ENCODE data around the gene GLB1L. TPM values are rescaled to one million over a fixed set of nuclear protein-coding genes. Genes with fewer than 3 reads are reported as not detected.

The GLB1L gene
- total RNA-seq, 1 experiment from 2014 or later = 6.9 TPM

DNA sequence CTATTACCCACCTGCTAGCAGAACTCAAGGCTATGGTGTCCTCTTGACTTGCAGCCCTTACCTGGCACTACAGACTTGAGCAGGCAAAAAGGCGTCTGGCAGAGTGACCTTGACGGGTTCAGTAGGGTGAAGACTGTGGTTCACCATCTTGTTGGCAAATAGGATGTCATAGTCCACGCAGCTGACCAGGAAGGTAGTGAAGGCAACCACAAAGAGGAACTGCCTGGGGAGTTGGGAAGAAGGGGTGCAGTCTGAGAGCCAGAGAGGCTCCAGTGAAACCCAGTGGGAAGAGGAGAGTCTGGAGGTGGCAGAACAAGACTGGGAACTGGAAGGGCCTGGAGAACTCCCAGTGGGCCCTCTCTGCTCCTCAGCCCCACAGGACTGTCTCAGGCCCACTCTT lies 19.9 kb downstream of the GLB1L start:
- H3K36me3 ChIP-seq (ENCODE audit: insufficient read depth, low read length, poor library complexity, severe bottlenecking) = peaks cover 45% of the 10 kb centered on the region
- CTCF ChIA-PET = no interaction called here
- intact Hi-C loops (cut with micrococcal nuclease; ENCODE audit: unreplicated experiment) = no loop called here

DNA sequence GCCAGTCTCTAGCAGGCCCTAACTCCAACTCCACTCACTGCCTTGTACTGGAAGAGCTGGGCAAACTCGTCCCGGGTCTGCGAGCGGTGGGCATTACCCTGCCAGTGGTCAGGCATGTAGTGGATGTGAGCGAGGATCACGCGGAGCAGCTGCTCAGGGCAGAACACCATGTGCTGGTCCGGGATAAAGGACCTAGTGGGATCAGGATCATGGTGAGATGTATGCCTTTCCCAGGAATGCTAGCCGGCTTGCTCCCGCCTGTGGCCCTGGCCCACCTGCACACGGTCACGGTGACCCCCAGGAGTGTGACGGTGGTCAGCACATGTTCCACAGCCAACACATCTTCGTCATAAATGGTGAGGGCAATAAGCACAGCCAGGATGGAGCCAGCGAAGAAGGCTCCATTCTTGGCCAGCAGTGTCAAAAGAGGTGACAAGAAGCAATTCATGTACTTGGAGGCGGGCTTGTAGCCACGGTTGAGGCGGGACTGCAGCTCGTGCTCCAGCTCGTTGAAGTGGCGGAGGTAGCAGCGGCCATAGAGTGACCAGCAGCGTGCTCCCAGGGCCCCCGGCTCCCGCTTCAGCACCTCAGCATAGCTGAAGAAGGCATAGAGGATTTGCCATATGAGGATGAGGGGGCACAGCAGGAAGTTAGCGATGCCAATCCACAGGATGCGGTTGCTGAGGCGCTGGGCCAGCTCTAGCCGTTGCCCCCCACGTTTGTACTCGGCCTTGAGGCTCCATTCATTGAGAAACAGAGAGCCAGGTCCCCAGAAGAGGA lies 21.2 kb downstream of the GLB1L start:
- TF ChIP-seq, protein P1, sequence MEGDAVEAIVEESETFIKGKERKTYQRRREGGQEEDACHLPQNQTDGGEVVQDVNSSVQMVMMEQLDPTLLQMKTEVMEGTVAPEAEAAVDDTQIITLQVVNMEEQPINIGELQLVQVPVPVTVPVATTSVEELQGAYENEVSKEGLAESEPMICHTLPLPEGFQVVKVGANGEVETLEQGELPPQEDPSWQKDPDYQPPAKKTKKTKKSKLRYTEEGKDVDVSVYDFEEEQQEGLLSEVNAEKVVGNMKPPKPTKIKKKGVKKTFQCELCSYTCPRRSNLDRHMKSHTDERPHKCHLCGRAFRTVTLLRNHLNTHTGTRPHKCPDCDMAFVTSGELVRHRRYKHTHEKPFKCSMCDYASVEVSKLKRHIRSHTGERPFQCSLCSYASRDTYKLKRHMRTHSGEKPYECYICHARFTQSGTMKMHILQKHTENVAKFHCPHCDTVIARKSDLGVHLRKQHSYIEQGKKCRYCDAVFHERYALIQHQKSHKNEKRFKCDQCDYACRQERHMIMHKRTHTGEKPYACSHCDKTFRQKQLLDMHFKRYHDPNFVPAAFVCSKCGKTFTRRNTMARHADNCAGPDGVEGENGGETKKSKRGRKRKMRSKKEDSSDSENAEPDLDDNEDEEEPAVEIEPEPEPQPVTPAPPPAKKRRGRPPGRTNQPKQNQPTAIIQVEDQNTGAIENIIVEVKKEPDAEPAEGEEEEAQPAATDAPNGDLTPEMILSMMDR (conservative IDR thresholded peaks at IDR 0.05; ENCODE audit: low read depth, low read length) = no peak
- TF ChIP-seq EZH2 (IDR thresholded peaks at IDR 0.05; ENCODE audit: borderline replicate concordance, low read depth, low read length, poor library complexity, severe bottlenecking) = no peak
- ChIA-PET POLR2A (ENCODE audit: low non-redundant PET) (no interaction called here), CTCF (interaction anchor here (0.6 kb wide), 1 partner anchor 29 kb away, joined by 8 read pairs; the partner anchor contains the start of gene TUBA4B)
- BruUV-seq (replicated peaks) = no TSS peak
- Histone ChIP-seq H3K27ac (ENCODE audit: low read depth, low read length, poor library complexity, severe bottlenecking) (no peak overlapping the region), H3K4me1 (ENCODE audit: insufficient read depth, low read length, poor library complexity, severe bottlenecking) (peaks cover 6% of the 10 kb centered on the region), H3K36me3 (ENCODE audit: insufficient read depth, low read length, poor library complexity, severe bottlenecking) (peaks cover 55% of the 10 kb centered on the region), H3K9me3 (ENCODE audit: low read depth, low read length, poor library complexity, severe bottlenecking) (no peaks in the 10 kb centered on the region), H3K27me3 (replicated peaks; ENCODE audit: insufficient read depth, low read depth, low read length, poor library complexity) (no peaks in the 10 kb centered on the region), H3K4me3 (ENCODE audit: low read depth, low read length, poor library complexity, severe bottlenecking) (no peak overlapping the region)
- no peak for DNase-seq (ENCODE audit: low spot score)
- intact Hi-C loops (cut with micrococcal nuclease; ENCODE audit: unreplicated experiment) = no loop called here

More for the DNA sequence above, 19.9 kb downstream of the GLB1L start:
- POLR2A ChIA-PET (ENCODE audit: low non-redundant PET) = no interaction called here
- Histone ChIP-seq H3K9me3 (ENCODE audit: low read depth, low read length, poor library complexity, severe bottlenecking) (no peaks in the 10 kb centered on the region), H3K27me3 (replicated peaks; ENCODE audit: insufficient read depth, low read depth, low read length, poor library complexity) (no peaks in the 10 kb centered on the region), H3K4me3 (ENCODE audit: low read depth, low read length, poor library complexity, severe bottlenecking) (no peak overlapping the region), H3K27ac (ENCODE audit: low read depth, low read length, poor library complexity, severe bottlenecking) (no peak overlapping the region), H3K4me1 (ENCODE audit: insufficient read depth, low read length, poor library complexity, severe bottlenecking) (no peaks in the 10 kb centered on the region)
- no peak for TF ChIP-seq EZH2 (IDR thresholded peaks at IDR 0.05; ENCODE audit: borderline replicate concordance, low read depth, low read length, poor library complexity, severe bottlenecking)
- TF ChIP-seq, protein P1 (conservative IDR thresholded peaks at IDR 0.05; ENCODE audit: low read depth, low read length) = no peak
- no peak for DNase-seq (ENCODE audit: low spot score)
- BruUV-seq (replicated peaks) = no TSS peak

DNA sequence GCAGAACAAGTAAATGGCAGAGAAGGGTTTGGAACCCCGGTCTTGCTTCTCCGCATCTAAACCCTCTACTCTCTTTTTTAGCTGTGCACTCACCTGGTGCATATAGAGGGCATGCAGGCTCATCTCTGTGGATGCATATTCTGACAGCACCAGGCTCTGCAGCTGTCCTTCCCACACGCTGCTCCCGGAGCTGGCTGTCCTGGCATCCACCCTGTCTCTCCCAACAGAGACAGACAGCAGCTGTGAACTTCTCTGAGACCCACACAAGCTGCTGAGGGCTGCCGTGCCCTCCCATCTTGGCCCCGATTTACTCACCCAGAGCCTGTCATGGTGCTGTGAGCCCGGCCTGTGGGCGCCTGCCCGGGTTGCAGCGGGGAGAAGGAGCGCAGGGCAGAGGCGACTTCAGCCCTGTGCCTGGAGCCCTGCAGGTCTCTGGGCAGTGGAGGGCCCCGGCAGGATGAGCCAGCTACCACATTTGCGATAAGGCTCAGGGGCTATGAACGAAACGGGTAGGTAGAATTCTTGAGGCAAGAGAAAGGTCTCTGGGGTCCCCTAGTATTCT lies 23.2 kb downstream of the GLB1L start:
- no peak for TF ChIP-seq EZH2 (IDR thresholded peaks at IDR 0.05; ENCODE audit: borderline replicate concordance, low read depth, low read length, poor library complexity, severe bottlenecking)
- TF ChIP-seq, protein P1 (conservative IDR thresholded peaks at IDR 0.05; ENCODE audit: low read depth, low read length) = no peak
- Histone ChIP-seq H3K9me3 (ENCODE audit: low read depth, low read length, poor library complexity, severe bottlenecking) (no peaks in the 10 kb centered on the region), H3K36me3 (ENCODE audit: insufficient read depth, low read length, poor library complexity, severe bottlenecking) (peaks cover 55% of the 10 kb centered on the region), H3K4me3 (ENCODE audit: low read depth, low read length, poor library complexity, severe bottlenecking) (no peak overlapping the region), H3K27me3 (replicated peaks; ENCODE audit: insufficient read depth, low read depth, low read length, poor library complexity) (no peaks in the 10 kb centered on the region), H3K27ac (ENCODE audit: low read depth, low read length, poor library complexity, severe bottlenecking) (peak overlapping the region; percentile 42), H3K4me1 (ENCODE audit: insufficient read depth, low read length, poor library complexity, severe bottlenecking) (peaks cover 13% of the 10 kb centered on the region)
- intact Hi-C loops (cut with micrococcal nuclease; ENCODE audit: unreplicated experiment) = no loop called here
- BruUV-seq (replicated peaks) = no TSS peak
- ChIA-PET POLR2A (ENCODE audit: low non-redundant PET) (no interaction called here), CTCF (no interaction called here)
- DNase-seq (ENCODE audit: low spot score) = no peak
